HepG2 (cell line): Measurements from ENCODE around the gene BMPR2. TPM values are rescaled to one million over a fixed set of nuclear protein-coding genes. Genes with fewer than 3 reads are reported as not detected.

Experiments
- ATF7 ChIP-seq, 2 experiments: fragments of 450-650 bp in 1 of 2; sonication (generic) in 1 of 2; formaldehyde crosslinking in 1 of 2; IDR thresholded peaks; 2 replicates each; pipeline versions ENCODE4 v1.4.0 to v1.6.1; 2016 to 2020; ENCODE audit warnings: antibody characterized with exemption in 1 of 2, mild to moderate bottlenecking in 1 of 2, missing genetic modification reagents in 1 of 2
- CREB1 ChIP-seq, 2 experiments: fragments of 450-650 bp in 1 of 2; IDR thresholded peaks; 2 replicates each; pipeline ENCODE4 v1.6.1; 2016 to 2017; ENCODE audit warnings: control low read depth in 1 of 2, mild to moderate bottlenecking in 1 of 2, missing compliant biosample characterization in 1 of 2, missing genetic modification characterization in 1 of 2
- GATAD1 ChIP-seq: IDR thresholded peaks from 2 replicates; pipeline ENCODE4 v1.6.1; 2016; ENCODE audit warnings: missing genetic modification reagents, missing compliant biosample characterization
- HDAC1 ChIP-seq: sonication (generic); formaldehyde crosslinking; IDR thresholded peaks from 2 replicates; pipeline ENCODE4 v1.5.1; 2020; ENCODE audit warnings: mild to moderate bottlenecking, missing genetic modification reagents
- HNRNPH1 ChIP-seq: fragments of 200-400 bp; formaldehyde crosslinking; optimal IDR thresholded peaks from 2 replicates; pipeline ENCODE3; 2017; ENCODE audit warnings: mild to moderate bottlenecking, low read depth, low read length
- MTA1 ChIP-seq: sonication (generic); formaldehyde crosslinking; IDR thresholded peaks from 2 replicates; pipeline ENCODE4 v1.4.0; 2020; ENCODE audit warnings: missing genetic modification reagents, mild to moderate bottlenecking, borderline replicate concordance
- RXRA ChIP-seq: sonication (generic); formaldehyde crosslinking; IDR thresholded peaks from 2 replicates; pipeline ENCODE4 v1.5.1; 2020; ENCODE audit warnings: missing genetic modification reagents
- SIX1 ChIP-seq: sonication (generic); formaldehyde crosslinking; IDR thresholded peaks from 2 replicates; pipeline ENCODE4 v1.4.0; 2020; ENCODE audit warnings: missing genetic modification reagents, borderline replicate concordance
- SOX13 ChIP-seq, 3 experiments: fragments of 450-650 bp in 1 of 3; sonication (generic) in 1 of 3; formaldehyde crosslinking in 1 of 3; IDR thresholded peaks in 2 of 3; conservative IDR thresholded peaks in 1 of 3; 2 replicates each; pipeline versions ENCODE4 v1.5.0 to v1.6.1; 2016 to 2020; ENCODE audit warnings: antibody characterized with exemption in 1 of 3, mild to moderate bottlenecking in 1 of 3, missing compliant biosample characterization in 1 of 3, missing genetic modification reagents in 1 of 3, moderate library complexity in 1 of 3
- ZNF101 ChIP-seq: sonication (generic); formaldehyde crosslinking; IDR thresholded peaks from 2 replicates; pipeline ENCODE4 v1.4.0; 2020; ENCODE audit warnings: mild to moderate bottlenecking, low read depth, missing genetic modification reagents, borderline replicate concordance
- ZNF430 ChIP-seq: sonication (generic); formaldehyde crosslinking; IDR thresholded peaks from 2 replicates; pipeline ENCODE4 v1.9.0; 2021; ENCODE audit warnings: mild to moderate bottlenecking, missing genetic modification reagents
- ZNF761 ChIP-seq: sonication (generic); formaldehyde crosslinking; conservative IDR thresholded peaks from 2 replicates; pipeline ENCODE4 v1.4.0; 2020; ENCODE audit warnings: mild to moderate bottlenecking, missing genetic modification reagents
- ZNF839 ChIP-seq: sonication (generic); formaldehyde crosslinking; IDR thresholded peaks from 2 replicates; pipeline ENCODE4 v1.4.0; 2020; ENCODE audit warnings: missing genetic modification reagents, mild to moderate bottlenecking, borderline replicate concordance
- ZNF891 ChIP-seq: sonication (generic); formaldehyde crosslinking; IDR thresholded peaks from 2 replicates; pipeline ENCODE4 v1.5.0; 2020; ENCODE audit warnings: mild to moderate bottlenecking, missing genetic modification reagents
- polyA plus RNA-seq, 8 experiments: library from polyadenylated mRNA; depleted of rRNA in 3 of 8; stranded (reverse) in 7 of 8; unstranded in 1 of 8; fragments of >200 nt; fragmentation: Illumina TruSeq in 4 of 8; extraction: Trizol in 4 of 8; gene quantifications; 2 replicates each; pipeline versions ENCODE4 v1.2.1 to v1.2.3, GENCODE V29; 2011 to 2016; ENCODE audit warnings: low read depth in 4 of 8, missing spikeins in 1 of 8, mixed read lengths in 1 of 8; ENCODE audit not compliant: insufficient read depth in 1 of 8
- total RNA-seq, 5 experiments: library from RNA; depleted of rRNA; stranded (reverse); fragments of >200 nt; fragmentation: Illumina TruSeq; extraction: Trizol; gene quantifications; 2 replicates each; pipeline ENCODE4 v1.2.3, GENCODE V29; 2016; ENCODE audit warnings: low read depth in 1 of 5
- TF ChIP-seq, protein P1 (sequence below): sonication (generic); formaldehyde crosslinking; IDR thresholded peaks from 2 replicates; pipeline ENCODE4 v1.4.0; 2020; ENCODE audit warnings: mild to moderate bottlenecking, missing genetic modification reagents
- TF ChIP-seq, protein P2 (sequence below): IDR thresholded peaks from 2 replicates; pipeline ENCODE4 v1.6.1; 2016; ENCODE audit warnings: mild to moderate bottlenecking, missing biosample characterization, missing genetic modification reagents
- TF ChIP-seq, protein P3 (sequence below): sonication (generic); formaldehyde crosslinking; IDR thresholded peaks from 2 replicates; pipeline ENCODE4 v1.4.0; 2020; ENCODE audit warnings: missing genetic modification reagents
- TF ChIP-seq, protein P4 (sequence below): sonication (generic); formaldehyde crosslinking; IDR thresholded peaks from 2 replicates; pipeline ENCODE4 v1.4.0; 2020; ENCODE audit warnings: mild to moderate bottlenecking, missing genetic modification reagents
- TF ChIP-seq, protein P5 (sequence below), 2 experiments: sonication (generic) in 1 of 2; formaldehyde crosslinking in 1 of 2; IDR thresholded peaks; 2 replicates each; pipeline versions ENCODE4 v1.4.0 to v1.6.1; 2016 to 2020; ENCODE audit warnings: borderline replicate concordance in 1 of 2, low read depth in 1 of 2, mild to moderate bottlenecking in 1 of 2, missing genetic modification reagents in 1 of 2

BMPR2 gene
- total and polyA plus RNA-seq, 2 of the 13 experiments (the other 11 are each of a cell fraction or from before 2014, with no cell fraction given), result 5.5 to 10.3 TPM

DNA sequence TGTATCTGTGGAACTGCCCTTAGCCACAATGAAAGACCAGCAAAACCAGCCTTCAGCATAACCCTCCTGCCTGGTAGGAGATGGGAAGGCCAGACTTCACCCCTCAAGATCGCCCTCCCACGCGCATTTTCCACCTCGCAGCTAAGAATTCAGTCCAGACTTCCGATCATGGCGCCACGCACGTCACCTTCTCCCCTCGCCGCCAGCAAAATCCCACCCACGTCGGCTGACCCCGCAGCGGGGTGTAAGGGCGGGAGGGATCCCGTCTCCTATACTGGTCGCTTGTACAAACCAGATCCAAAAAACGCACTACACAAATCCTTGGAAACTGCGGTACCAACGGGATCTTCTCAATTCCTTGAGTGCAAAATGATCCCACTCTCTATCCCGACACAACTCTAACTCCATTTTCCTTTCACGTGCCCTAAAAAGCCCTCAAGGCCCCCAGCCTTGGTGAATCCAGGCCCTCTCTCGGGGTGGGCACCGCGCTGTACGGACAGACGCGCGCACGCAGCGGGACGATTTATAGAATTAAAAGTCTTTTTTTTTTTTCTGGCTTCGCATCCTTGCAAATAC lies 1.0 kb upstream of the BMPR2 start (continued):
- no peak for TF ChIP-seq ZNF761
- no peak for TF ChIP-seq ZNF101 (CRISPR knock-in tag)
- no peak for TF ChIP-seq ZNF839 (CRISPR knock-in tag)
- no peak for TF ChIP-seq SIX1 (CRISPR knock-in tag)
- TF ChIP-seq ZNF891 (CRISPR knock-in tag), result peak; percentile 57; the same call in 1 of the 2 replicates
- 0 out of 2 replicates have a peak, but pooled peaks have one; percentile 15 for TF ChIP-seq MTA1 (CRISPR knock-in tag)
- TF ChIP-seq ZNF430 (CRISPR knock-in tag), result peak; percentile 62; the same call in 1 of the 2 replicates
- TF ChIP-seq, protein P1, sequence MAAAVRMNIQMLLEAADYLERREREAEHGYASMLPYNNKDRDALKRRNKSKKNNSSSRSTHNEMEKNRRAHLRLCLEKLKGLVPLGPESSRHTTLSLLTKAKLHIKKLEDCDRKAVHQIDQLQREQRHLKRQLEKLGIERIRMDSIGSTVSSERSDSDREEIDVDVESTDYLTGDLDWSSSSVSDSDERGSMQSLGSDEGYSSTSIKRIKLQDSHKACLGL (CRISPR knock-in tag), result no peak
- no peak; the same call in 1 of the 2 replicates for TF ChIP-seq RXRA
- TF ChIP-seq, protein P2, sequence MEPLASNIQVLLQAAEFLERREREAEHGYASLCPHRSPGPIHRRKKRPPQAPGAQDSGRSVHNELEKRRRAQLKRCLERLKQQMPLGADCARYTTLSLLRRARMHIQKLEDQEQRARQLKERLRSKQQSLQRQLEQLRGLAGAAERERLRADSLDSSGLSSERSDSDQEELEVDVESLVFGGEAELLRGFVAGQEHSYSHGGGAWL, result peak; percentile 10; the same call in 1 of the 2 replicates
- 0 out of 2 replicates have a peak, but pooled peaks have one; percentile 11 for TF ChIP-seq HDAC1 (CRISPR knock-in tag)
- TF ChIP-seq, protein P3, sequence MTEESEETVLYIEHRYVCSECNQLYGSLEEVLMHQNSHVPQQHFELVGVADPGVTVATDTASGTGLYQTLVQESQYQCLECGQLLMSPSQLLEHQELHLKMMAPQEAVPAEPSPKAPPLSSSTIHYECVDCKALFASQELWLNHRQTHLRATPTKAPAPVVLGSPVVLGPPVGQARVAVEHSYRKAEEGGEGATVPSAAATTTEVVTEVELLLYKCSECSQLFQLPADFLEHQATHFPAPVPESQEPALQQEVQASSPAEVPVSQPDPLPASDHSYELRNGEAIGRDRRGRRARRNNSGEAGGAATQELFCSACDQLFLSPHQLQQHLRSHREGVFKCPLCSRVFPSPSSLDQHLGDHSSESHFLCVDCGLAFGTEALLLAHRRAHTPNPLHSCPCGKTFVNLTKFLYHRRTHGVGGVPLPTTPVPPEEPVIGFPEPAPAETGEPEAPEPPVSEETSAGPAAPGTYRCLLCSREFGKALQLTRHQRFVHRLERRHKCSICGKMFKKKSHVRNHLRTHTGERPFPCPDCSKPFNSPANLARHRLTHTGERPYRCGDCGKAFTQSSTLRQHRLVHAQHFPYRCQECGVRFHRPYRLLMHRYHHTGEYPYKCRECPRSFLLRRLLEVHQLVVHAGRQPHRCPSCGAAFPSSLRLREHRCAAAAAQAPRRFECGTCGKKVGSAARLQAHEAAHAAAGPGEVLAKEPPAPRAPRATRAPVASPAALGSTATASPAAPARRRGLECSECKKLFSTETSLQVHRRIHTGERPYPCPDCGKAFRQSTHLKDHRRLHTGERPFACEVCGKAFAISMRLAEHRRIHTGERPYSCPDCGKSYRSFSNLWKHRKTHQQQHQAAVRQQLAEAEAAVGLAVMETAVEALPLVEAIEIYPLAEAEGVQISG (CRISPR knock-in tag), result no peak
- TF ChIP-seq HNRNPH1, result no peak
- TF ChIP-seq CREB1 (IDR thresholded peaks at IDR 0.05), result no peak
- no peak for TF ChIP-seq CREB1 (CRISPR knock-in tag; IDR thresholded peaks at IDR 0.05)
- no peak for TF ChIP-seq SOX13 (IDR thresholded peaks at IDR 0.05)
- TF ChIP-seq SOX13 (CRISPR knock-in tag; conservative IDR thresholded peaks at IDR 0.05 in 1 of 2, IDR thresholded peaks at IDR 0.05 in 1 of 2), result no peak
- no peak for TF ChIP-seq GATAD1 (CRISPR knock-in tag)
- TF ChIP-seq, protein P4, sequence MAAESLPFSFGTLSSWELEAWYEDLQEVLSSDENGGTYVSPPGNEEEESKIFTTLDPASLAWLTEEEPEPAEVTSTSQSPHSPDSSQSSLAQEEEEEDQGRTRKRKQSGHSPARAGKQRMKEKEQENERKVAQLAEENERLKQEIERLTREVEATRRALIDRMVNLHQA (CRISPR knock-in tag), result no peak
- TF ChIP-seq ATF7 (IDR thresholded peaks at IDR 0.05), result no peak
- TF ChIP-seq ATF7 (CRISPR knock-in tag; IDR thresholded peaks at IDR 0.05), result peak; percentile 38; the same call in 1 of the 2 replicates
- TF ChIP-seq, protein P5, sequence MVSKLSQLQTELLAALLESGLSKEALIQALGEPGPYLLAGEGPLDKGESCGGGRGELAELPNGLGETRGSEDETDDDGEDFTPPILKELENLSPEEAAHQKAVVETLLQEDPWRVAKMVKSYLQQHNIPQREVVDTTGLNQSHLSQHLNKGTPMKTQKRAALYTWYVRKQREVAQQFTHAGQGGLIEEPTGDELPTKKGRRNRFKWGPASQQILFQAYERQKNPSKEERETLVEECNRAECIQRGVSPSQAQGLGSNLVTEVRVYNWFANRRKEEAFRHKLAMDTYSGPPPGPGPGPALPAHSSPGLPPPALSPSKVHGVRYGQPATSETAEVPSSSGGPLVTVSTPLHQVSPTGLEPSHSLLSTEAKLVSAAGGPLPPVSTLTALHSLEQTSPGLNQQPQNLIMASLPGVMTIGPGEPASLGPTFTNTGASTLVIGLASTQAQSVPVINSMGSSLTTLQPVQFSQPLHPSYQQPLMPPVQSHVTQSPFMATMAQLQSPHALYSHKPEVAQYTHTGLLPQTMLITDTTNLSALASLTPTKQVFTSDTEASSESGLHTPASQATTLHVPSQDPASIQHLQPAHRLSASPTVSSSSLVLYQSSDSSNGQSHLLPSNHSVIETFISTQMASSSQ (IDR thresholded peaks at IDR 0.05; ENCODE audit: low read depth), result no peak
- TF ChIP-seq, protein P5 (CRISPR knock-in tag; IDR thresholded peaks at IDR 0.05; ENCODE audit: borderline replicate concordance), result peak; percentile 9; the same call in 1 of the 2 replicates
